B cell (primary cell): ENCODE measurements around the gene SHROOM2. TPM values are rescaled to one million over a fixed set of nuclear protein-coding genes. Genes with fewer than 3 reads are reported as not detected.
A peak's percentile ranks its signal among the peaks of the same experiment; 100 is the strongest.

Experiments used
- ATAC-seq: fragments of 200-7000 bp; cut with Tn5 transposase; one replicate; pipeline ENCODE4 v1.10.0; 2021; ENCODE audit warnings: low read depth, mild to moderate bottlenecking, moderate number of reproducible peaks, moderate library complexity
- CTCF ChIA-PET: fragments of 350-600 bp; sonication (Branson Sonifier 250); formaldehyde crosslinking; loops from one replicate; lab custom pipeline; 2021; ENCODE audit warnings: antibody characterized with exemption, inconsistent platforms; lab: Charles Lee
- POLR2A ChIA-PET: fragments of 350-600 bp; sonication (Branson Sonifier 250); formaldehyde crosslinking; loops from one replicate; lab custom pipeline; 2021; ENCODE audit warnings: antibody characterized with exemption; lab: Charles Lee
- DNase-seq: peaks from one replicate; pipeline ENCODE4 v3.0.0; 2013
- H2AFZ ChIP-seq: 2 replicates; pipeline ENCODE4 v1.6.1; 2012; ENCODE audit warnings: mild to moderate bottlenecking, low read depth, low read length; ENCODE audit not compliant: insufficient read depth, poor library complexity, severe bottlenecking
- H3K27ac ChIP-seq, 2 donors: 1 replicate in 1 of 2; 2 replicates in 1 of 2; pipeline ENCODE4 v1.5.1; 2012 to 2013; ENCODE audit warnings: low read length in 2 of 2, mild to moderate bottlenecking in 2 of 2, moderate library complexity in 1 of 2
- H3K27me3 ChIP-seq, 4 experiments: fragments of 200-600 bp in 1 of 4; sonication (generic) in 1 of 4; replicated peaks in 1 of 4; 1 replicate in 2 of 4; 2 replicates in 2 of 4; pipeline versions ENCODE4 v1.6.1 to v1.7.0; 2013 to 2016; ENCODE audit warnings: low read length in 3 of 4, mild to moderate bottlenecking in 2 of 4, mixed read lengths in 1 of 4, moderate library complexity in 1 of 4; ENCODE audit not compliant: insufficient read depth in 4 of 4, control insufficient read depth in 3 of 4; ENCODE audit errors: control extremely low read depth in 1 of 4
- H3K36me3 ChIP-seq, 2 experiments: replicated peaks in 1 of 2; 1 replicate in 1 of 2; 2 replicates in 1 of 2; pipeline versions ENCODE4 v1.6.1 to v1.7.1; 2013; ENCODE audit warnings: low read length in 1 of 2; ENCODE audit not compliant: insufficient read depth in 2 of 2, control insufficient read depth in 1 of 2; ENCODE audit errors: control extremely low read depth in 1 of 2, extremely low read depth in 1 of 2
- H3K4me1 ChIP-seq, 2 donors: fragments of 200-600 bp in 1 of 2; sonication (generic) in 1 of 2; 1 replicate in 1 of 2; 2 replicates in 1 of 2; pipeline versions ENCODE4 v1.5.1 to v1.6.1; 2013 to 2017; ENCODE audit warnings: low read length in 2 of 2; ENCODE audit not compliant: control insufficient read depth in 2 of 2, insufficient read depth in 2 of 2
- H3K4me2 ChIP-seq: replicated peaks from 2 replicates; pipeline ENCODE3; 2012; ENCODE audit warnings: mild to moderate bottlenecking, low read depth, low read length; ENCODE audit not compliant: poor library complexity, severe bottlenecking
- H3K4me3 ChIP-seq, 5 experiments: fragments of 200-600 bp in 1 of 5; sonication (generic) in 1 of 5; 1 replicate in 3 of 5; 2 replicates in 2 of 5; pipeline versions ENCODE4 v1.5.1 to v1.7.0; 2011 to 2016; ENCODE audit warnings: low read length in 4 of 5, mild to moderate bottlenecking in 4 of 5, low read depth in 2 of 5, control low read depth in 1 of 5, moderate library complexity in 1 of 5; ENCODE audit not compliant: insufficient read depth in 1 of 5; ENCODE audit errors: control extremely low read depth in 1 of 5, extremely low read depth in 1 of 5
- H3K79me2 ChIP-seq: fragments of 200-600 bp; sonication (generic); one replicate; pipeline ENCODE4 v1.6.0; 2016; ENCODE audit warnings: low read length; ENCODE audit not compliant: control insufficient read depth, insufficient read depth
- H3K9ac ChIP-seq: fragments of 200-600 bp; sonication (generic); 2 replicates; pipeline ENCODE4 v1.6.1; 2017; ENCODE audit warnings: mild to moderate bottlenecking, low read length, moderate library complexity
- H3K9me3 ChIP-seq, 3 donors: one replicate each; pipeline versions ENCODE4 v1.6.1 to v1.7.1; 2013; ENCODE audit warnings: low read length in 2 of 3; ENCODE audit not compliant: control insufficient read depth in 2 of 3, insufficient read depth in 1 of 3; ENCODE audit errors: control extremely low read depth in 1 of 3
- H4K20me1 ChIP-seq: 2 replicates; pipeline ENCODE4 v1.6.0; 2012; ENCODE audit warnings: mild to moderate bottlenecking, low read length; ENCODE audit not compliant: insufficient read depth, control insufficient read depth, poor library complexity, severe bottlenecking
- H3K27ac Mint-ChIP-seq: one replicate; pipeline ENCODE4 v1.8.0; 2021; ENCODE audit warnings: mixed read lengths
- H3K27me3 Mint-ChIP-seq: one replicate; pipeline ENCODE4 v1.8.0; 2021; ENCODE audit warnings: mixed read lengths
- H3K4me1 Mint-ChIP-seq: one replicate; pipeline ENCODE4 v1.8.0; 2021; ENCODE audit warnings: mixed read lengths
- H3K4me3 Mint-ChIP-seq: one replicate; pipeline ENCODE4 v1.8.0; 2021; ENCODE audit warnings: mixed read lengths
- H3K9me3 Mint-ChIP-seq: one replicate; pipeline ENCODE4 v1.8.0; 2022; ENCODE audit warnings: mixed read lengths; ENCODE audit not compliant: insufficient read depth
- CTCF ChIP-seq: fragments of 200-600 bp; IDR thresholded peaks from one replicate; pipeline ENCODE4 v1.8.0; 2022; ENCODE audit warnings: antibody characterized with exemption, mild to moderate bottlenecking
- EZH2 ChIP-seq: IDR thresholded peaks from 2 replicates; pipeline ENCODE4 v1.6.1; 2012; ENCODE audit warnings: borderline replicate concordance, low read depth, mild to moderate bottlenecking, moderate library complexity, low read length; ENCODE audit not compliant: insufficient read depth, poor library complexity, severe bottlenecking
- WGBS: methylation state at CpG from one replicate; pipeline ENCODE4 v1.1.5; 2013; ENCODE audit warnings: missing lambda C conversion rate; ENCODE audit not compliant: insufficient coverage; 5-methylcytosine and 5-hydroxymethylcytosine counted together
- intact Hi-C: fragments of 100-400 bp; cut with micrococcal nuclease; formaldehyde crosslinking; loops from one replicate; pipeline ENCODE4 v1.10.0; 2022
- polyA minus RNA-seq: library from RNA; depleted of rRNA, polyadenylated mRNA; stranded (reverse); fragments of >200 nt; gene quantifications from 2 replicates; pipeline ENCODE4 v1.2.3, GENCODE V29; 2012
- polyA plus RNA-seq: library from polyadenylated mRNA; depleted of rRNA; stranded (reverse); fragments of >200 nt; gene quantifications from 2 replicates; pipeline ENCODE4 v1.2.3, GENCODE V29; 2012
- total RNA-seq, 2 donors: library from RNA; stranded (reverse); fragments of 120-200 nt in 1 of 2; gene quantifications; 1 replicate in 1 of 2; 2 replicates in 1 of 2; pipeline versions ENCODE4 v1.2.3 to v1.2.4, GENCODE V29; 2013 to 2022

SHROOM2 gene
- total RNA-seq (not detected in 2 replicates), polyA plus RNA-seq (not detected in 2 replicates), polyA minus RNA-seq (0.07 TPM in 1 of 2 replicates, not detected in the other)
- total RNA-seq (2013) = 0.02 TPM

GRCh38 chrX:9785944-9786797 lies at the start of gene SHROOM2:
SHROOM2 (plus strand) TSS chrX:9786429; CDS start chrX:9786546, 117 bp downstream.
- 1% methylated on average over 85 of the region's 132 CpGs for WGBS
- Histone ChIP-seq H3K27ac (no peak within 1 kb of the TSS), H3K4me1 (peaks cover 0 to 3% of the 10 kb centered on the region in 2 donors), H3K9ac (no peak within 1 kb of the TSS), H3K9me3 (peaks cover 0 to 3% (median 0%) of the 10 kb centered on the region in 3 donors), H3K36me3 (no peaks in the 10 kb centered on the region), H3K4me3 (no peak within 1 kb of the TSS), H3K79me2 (no peaks in the 10 kb centered on the region), H2AFZ (no peak within 1 kb of the TSS), H3K27me3 (peaks cover 0 to 14% (median 2%) of the 10 kb centered on the region in 4 experiments), H4K20me1 (no peaks in the 10 kb centered on the region), H3K4me2 (peak within 1 kb of the TSS; percentile 46)
- intact Hi-C loops = no loop called here
- CTCF ChIA-PET = no interaction called here
- DNase-seq (no peak), ATAC-seq (no peak)
- TF ChIP-seq CTCF = no peak
- no peak for TF ChIP-seq EZH2
- Mint-ChIP-seq H3K4me3 (peak within 1 kb of the TSS; percentile 75), H3K9me3 (no peaks in the 10 kb centered on the region), H3K27me3 (peaks cover 20% of the 10 kb centered on the region), H3K27ac (no peak within 1 kb of the TSS), H3K4me1 (no peaks in the 10 kb centered on the region)
- POLR2A ChIA-PET = no interaction called here

- TF ChIP-seq CTCF (no peak), EZH2 (no peak)
- no peaks in the 10 kb centered on the region for H3K4me1 Mint-ChIP-seq
- no peak overlapping the region for H3K4me2 ChIP-seq
- no peaks in the 10 kb centered on the region for H3K27me3 ChIP-seq
- ATAC-seq (no peak), DNase-seq (no peak)
- H3K27ac Mint-ChIP-seq = no peak overlapping the region
- no peaks in the 10 kb centered on the region for H3K27me3 Mint-ChIP-seq
- no peak overlapping the region for H2AFZ ChIP-seq
- no peaks in the 10 kb centered on the region for H4K20me1 ChIP-seq
- H3K9me3 Mint-ChIP-seq = no peaks in the 10 kb centered on the region
- no peak overlapping the region for H3K4me3 Mint-ChIP-seq
- intact Hi-C loops = no loop called here
- WGBS = 25% methylated on average over 2 of the region's 7 CpGs
- no peaks in the 10 kb centered on the region for H3K4me1 ChIP-seq
- no peak overlapping the region for H3K9ac ChIP-seq
- POLR2A ChIA-PET = no interaction called here
- no peak overlapping the region for H3K4me3 ChIP-seq
- no peaks in the 10 kb centered on the region for H3K36me3 ChIP-seq
- no peaks in the 10 kb centered on the region for H3K79me2 ChIP-seq
- H3K9me3 ChIP-seq = no peaks in the 10 kb centered on the region
- no peak overlapping the region for H3K27ac ChIP-seq
- CTCF ChIA-PET = no interaction called here
Measured at GRCh38 chrX:9737363-9737762, 48.9 kb upstream of the SHROOM2 start.
